ENCODE data around the gene PLXNB3. TPM values are rescaled to one million over a fixed set of nuclear protein-coding genes. Genes with fewer than 3 reads are reported as not detected.

The PLXNB3 gene
- total and polyA plus RNA-seq, 4 donors = 0.11 to 0.69 (median 0.46) TPM

DNA sequence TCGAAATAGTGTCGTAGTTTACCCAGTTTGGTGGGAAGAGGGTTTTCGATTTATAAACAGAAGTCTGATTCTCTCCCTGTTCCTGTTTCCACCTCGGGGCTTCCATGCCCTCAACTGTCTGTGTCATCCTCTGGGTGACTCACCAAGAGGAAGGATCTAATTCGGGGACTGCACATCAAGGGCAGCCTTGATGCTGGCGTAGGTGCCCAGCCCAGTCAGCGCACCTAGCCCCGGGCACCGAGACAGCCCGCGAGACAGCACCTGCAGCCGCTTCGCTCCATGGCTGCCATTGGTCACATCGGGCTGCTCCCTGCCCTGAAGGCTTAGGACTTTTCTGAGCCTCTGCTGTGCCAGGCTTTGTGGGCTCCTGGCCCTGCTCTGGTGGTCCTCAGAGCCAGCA, 31.6 kb upstream of the PLXNB3 start (continued):
- TF ChIP-seq EGR1 (IDR thresholded peaks at IDR 0.05; ENCODE audit: low read depth in 2 of 2) (no peak), HNF4G (IDR thresholded peaks at IDR 0.05) (no peak), RAD21 (IDR thresholded peaks at IDR 0.05) (no peak)
- TF ChIP-seq, protein P1, sequence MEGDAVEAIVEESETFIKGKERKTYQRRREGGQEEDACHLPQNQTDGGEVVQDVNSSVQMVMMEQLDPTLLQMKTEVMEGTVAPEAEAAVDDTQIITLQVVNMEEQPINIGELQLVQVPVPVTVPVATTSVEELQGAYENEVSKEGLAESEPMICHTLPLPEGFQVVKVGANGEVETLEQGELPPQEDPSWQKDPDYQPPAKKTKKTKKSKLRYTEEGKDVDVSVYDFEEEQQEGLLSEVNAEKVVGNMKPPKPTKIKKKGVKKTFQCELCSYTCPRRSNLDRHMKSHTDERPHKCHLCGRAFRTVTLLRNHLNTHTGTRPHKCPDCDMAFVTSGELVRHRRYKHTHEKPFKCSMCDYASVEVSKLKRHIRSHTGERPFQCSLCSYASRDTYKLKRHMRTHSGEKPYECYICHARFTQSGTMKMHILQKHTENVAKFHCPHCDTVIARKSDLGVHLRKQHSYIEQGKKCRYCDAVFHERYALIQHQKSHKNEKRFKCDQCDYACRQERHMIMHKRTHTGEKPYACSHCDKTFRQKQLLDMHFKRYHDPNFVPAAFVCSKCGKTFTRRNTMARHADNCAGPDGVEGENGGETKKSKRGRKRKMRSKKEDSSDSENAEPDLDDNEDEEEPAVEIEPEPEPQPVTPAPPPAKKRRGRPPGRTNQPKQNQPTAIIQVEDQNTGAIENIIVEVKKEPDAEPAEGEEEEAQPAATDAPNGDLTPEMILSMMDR (IDR thresholded peaks at IDR 0.05; ENCODE audit: low read depth, low read length, missing input control) = no peak

DNA sequence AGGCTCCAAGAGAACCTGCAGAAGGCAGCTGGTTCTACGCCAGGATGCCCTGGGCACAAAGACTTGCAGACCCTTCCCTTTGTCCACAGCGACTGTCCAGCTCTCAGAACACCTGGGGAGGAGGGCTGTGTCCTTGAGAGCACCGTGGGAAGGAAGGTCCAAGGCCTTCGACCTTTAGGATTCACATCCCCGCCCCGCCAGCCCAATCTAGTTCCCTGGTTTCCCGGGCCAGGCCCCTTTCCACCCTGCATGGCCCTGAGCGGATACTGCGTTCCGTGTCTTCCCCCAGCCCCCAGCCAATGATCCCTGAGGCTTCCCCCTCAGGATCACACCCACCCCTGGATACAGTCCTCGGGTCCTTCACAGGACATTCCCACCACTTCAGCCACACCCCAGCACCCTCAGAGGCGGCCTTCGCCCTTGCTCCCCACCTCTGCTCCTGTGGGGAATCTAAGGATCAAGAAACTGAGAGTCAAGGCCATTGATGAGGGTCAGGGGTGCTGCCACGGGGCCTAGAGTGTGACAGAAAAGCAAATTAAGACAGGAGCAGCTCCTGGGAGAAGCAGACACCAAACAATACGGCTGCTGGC, 30.3 kb upstream of the PLXNB3 start:
- H3K9me3 ChIP-seq (ENCODE audit: control insufficient read depth in 4 of 4, low read length in 3 of 4) = no peaks in the 10 kb centered on the region
- WGBS = 92% methylated on average over 15 of the region's 15 CpGs
- DNase-seq (ENCODE audit: low spot score) = no peak
- no peaks in the 10 kb centered on the region for H3K27me3 ChIP-seq (ENCODE audit: control insufficient read depth in 4 of 4, insufficient read depth in 4 of 4, low read length in 3 of 4)
- H3K4me3 ChIP-seq (ENCODE audit: low read depth in 1 of 3, low read length in 3 of 3) = no peak overlapping the region
- peaks cover 0 to 8% (median 4%) of the 10 kb centered on the region in 4 donors for H3K4me1 ChIP-seq (ENCODE audit: control insufficient read depth in 4 of 4, insufficient read depth in 4 of 4, low read length in 3 of 4)
- H3K36me3 ChIP-seq (ENCODE audit: control insufficient read depth in 4 of 4, insufficient read depth in 3 of 4, low read depth in 1 of 4, low read length in 3 of 4) = peaks cover 0 to 8% (median 1%) of the 10 kb centered on the region in 4 donors
- H3K9ac ChIP-seq (ENCODE audit: low read depth in 1 of 2, low read length in 2 of 2) = no peak overlapping the region
- TF ChIP-seq HNF4A (conservative IDR thresholded peaks at IDR 0.05) = no peak
- TF ChIP-seq YY1 (IDR thresholded peaks at IDR 0.05) = no peak
- no peak for TF ChIP-seq FOXA1 (IDR thresholded peaks at IDR 0.05)
- TF ChIP-seq, protein P2, sequence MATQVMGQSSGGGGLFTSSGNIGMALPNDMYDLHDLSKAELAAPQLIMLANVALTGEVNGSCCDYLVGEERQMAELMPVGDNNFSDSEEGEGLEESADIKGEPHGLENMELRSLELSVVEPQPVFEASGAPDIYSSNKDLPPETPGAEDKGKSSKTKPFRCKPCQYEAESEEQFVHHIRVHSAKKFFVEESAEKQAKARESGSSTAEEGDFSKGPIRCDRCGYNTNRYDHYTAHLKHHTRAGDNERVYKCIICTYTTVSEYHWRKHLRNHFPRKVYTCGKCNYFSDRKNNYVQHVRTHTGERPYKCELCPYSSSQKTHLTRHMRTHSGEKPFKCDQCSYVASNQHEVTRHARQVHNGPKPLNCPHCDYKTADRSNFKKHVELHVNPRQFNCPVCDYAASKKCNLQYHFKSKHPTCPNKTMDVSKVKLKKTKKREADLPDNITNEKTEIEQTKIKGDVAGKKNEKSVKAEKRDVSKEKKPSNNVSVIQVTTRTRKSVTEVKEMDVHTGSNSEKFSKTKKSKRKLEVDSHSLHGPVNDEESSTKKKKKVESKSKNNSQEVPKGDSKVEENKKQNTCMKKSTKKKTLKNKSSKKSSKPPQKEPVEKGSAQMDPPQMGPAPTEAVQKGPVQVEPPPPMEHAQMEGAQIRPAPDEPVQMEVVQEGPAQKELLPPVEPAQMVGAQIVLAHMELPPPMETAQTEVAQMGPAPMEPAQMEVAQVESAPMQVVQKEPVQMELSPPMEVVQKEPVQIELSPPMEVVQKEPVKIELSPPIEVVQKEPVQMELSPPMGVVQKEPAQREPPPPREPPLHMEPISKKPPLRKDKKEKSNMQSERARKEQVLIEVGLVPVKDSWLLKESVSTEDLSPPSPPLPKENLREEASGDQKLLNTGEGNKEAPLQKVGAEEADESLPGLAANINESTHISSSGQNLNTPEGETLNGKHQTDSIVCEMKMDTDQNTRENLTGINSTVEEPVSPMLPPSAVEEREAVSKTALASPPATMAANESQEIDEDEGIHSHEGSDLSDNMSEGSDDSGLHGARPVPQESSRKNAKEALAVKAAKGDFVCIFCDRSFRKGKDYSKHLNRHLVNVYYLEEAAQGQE (IDR thresholded peaks at IDR 0.05) = no peak
- TF ChIP-seq RXRA (IDR thresholded peaks at IDR 0.05) = no peak
- no peak for TF ChIP-seq FOXA2 (IDR thresholded peaks at IDR 0.05)
- TF ChIP-seq SP1 (IDR thresholded peaks at IDR 0.05) = no peak
- TF ChIP-seq NR2F2 (IDR thresholded peaks at IDR 0.05) = no peak
- TF ChIP-seq TAF1 (conservative IDR thresholded peaks at IDR 0.05) = no peak
- TF ChIP-seq, protein P3, sequence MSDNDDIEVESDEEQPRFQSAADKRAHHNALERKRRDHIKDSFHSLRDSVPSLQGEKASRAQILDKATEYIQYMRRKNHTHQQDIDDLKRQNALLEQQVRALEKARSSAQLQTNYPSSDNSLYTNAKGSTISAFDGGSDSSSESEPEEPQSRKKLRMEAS (IDR thresholded peaks at IDR 0.05) = no peak
- TF ChIP-seq, protein P1 (IDR thresholded peaks at IDR 0.05; ENCODE audit: low read depth, low read length, missing input control) = no peak
- TF ChIP-seq, protein P4, sequence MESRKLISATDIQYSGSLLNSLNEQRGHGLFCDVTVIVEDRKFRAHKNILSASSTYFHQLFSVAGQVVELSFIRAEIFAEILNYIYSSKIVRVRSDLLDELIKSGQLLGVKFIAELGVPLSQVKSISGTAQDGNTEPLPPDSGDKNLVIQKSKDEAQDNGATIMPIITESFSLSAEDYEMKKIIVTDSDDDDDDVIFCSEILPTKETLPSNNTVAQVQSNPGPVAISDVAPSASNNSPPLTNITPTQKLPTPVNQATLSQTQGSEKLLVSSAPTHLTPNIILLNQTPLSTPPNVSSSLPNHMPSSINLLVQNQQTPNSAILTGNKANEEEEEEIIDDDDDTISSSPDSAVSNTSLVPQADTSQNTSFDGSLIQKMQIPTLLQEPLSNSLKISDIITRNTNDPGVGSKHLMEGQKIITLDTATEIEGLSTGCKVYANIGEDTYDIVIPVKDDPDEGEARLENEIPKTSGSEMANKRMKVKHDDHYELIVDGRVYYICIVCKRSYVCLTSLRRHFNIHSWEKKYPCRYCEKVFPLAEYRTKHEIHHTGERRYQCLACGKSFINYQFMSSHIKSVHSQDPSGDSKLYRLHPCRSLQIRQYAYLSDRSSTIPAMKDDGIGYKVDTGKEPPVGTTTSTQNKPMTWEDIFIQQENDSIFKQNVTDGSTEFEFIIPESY (IDR thresholded peaks at IDR 0.05) = no peak
- H3K27ac ChIP-seq (ENCODE audit: low read depth in 1 of 2, low read length in 2 of 2) = no peak overlapping the region
